ENCODE results near the gene UBE2K. TPM values are rescaled to one million over a fixed set of nuclear protein-coding genes. Genes with fewer than 3 reads are reported as not detected.

UBE2K gene
- polyA plus RNA-seq, 3 donors, result 24.2 to 66.8 (median 50.0) TPM

GRCh38 chr4:39785083-39785482 is 87.1 kb downstream of the UBE2K start:
- Histone ChIP-seq H3K9ac (ENCODE audit: insufficient read depth, low read length, poor library complexity, severe bottlenecking) (no peak overlapping the region), H3K9me3 (replicated peaks in 1 of 2; ENCODE audit: control insufficient read depth in 1 of 2, insufficient read depth in 1 of 2, low read length in 2 of 2) (no peaks in the 10 kb centered on the region), H4K20me1 (ENCODE audit: insufficient read depth, low read length) (no peaks in the 10 kb centered on the region), H3K4me3 (replicated peaks in 1 of 3; ENCODE audit: low read depth in 2 of 3, low read length in 3 of 3) (no peak overlapping the region), H2AFZ (ENCODE audit: insufficient read depth, low read depth, low read length, poor library complexity, severe bottlenecking) (no peak overlapping the region), H3K36me3 (replicated peaks in 1 of 2; ENCODE audit: control insufficient read depth in 1 of 2, insufficient read depth in 2 of 2, low read length in 2 of 2) (peaks cover 9 to 15% of the 10 kb centered on the region in 2 donors), H3K79me2 (ENCODE audit: insufficient read depth, low read length) (no peaks in the 10 kb centered on the region), H3K27me3 (ENCODE audit: control insufficient read depth in 2 of 2, insufficient read depth in 2 of 2, low read length in 2 of 2) (no peaks in the 10 kb centered on the region), H3K4me1 (ENCODE audit: control insufficient read depth in 1 of 2, insufficient read depth in 2 of 2, low read length in 2 of 2) (no peaks in the 10 kb centered on the region), H3K4me2 (replicated peaks; ENCODE audit: extremely low read depth, low read length, poor library complexity, severe bottlenecking) (no peak overlapping the region), H3K27ac (ENCODE audit: low read depth in 1 of 2, low read length in 2 of 2) (no peak overlapping the region)
- Mint-ChIP-seq H3K4me1 (no peaks in the 10 kb centered on the region), H3K27me3 (ENCODE audit: low read depth in 3 of 3) (no peaks in the 10 kb centered on the region), H3K9me3 (no peaks in the 10 kb centered on the region), H3K4me3 (no peak overlapping the region), H3K27ac (no peak overlapping the region), H3K36me3 (peaks cover 6 to 9% of the 10 kb centered on the region in 2 donors)
- no peak for DNase-seq
- WGBS (ENCODE audit: insufficient coverage), result no CpG with 5 or more reads among the region's 1 CpG
- intact Hi-C loops (cut with micrococcal nuclease), result no loop called here
- TF ChIP-seq, protein P1, sequence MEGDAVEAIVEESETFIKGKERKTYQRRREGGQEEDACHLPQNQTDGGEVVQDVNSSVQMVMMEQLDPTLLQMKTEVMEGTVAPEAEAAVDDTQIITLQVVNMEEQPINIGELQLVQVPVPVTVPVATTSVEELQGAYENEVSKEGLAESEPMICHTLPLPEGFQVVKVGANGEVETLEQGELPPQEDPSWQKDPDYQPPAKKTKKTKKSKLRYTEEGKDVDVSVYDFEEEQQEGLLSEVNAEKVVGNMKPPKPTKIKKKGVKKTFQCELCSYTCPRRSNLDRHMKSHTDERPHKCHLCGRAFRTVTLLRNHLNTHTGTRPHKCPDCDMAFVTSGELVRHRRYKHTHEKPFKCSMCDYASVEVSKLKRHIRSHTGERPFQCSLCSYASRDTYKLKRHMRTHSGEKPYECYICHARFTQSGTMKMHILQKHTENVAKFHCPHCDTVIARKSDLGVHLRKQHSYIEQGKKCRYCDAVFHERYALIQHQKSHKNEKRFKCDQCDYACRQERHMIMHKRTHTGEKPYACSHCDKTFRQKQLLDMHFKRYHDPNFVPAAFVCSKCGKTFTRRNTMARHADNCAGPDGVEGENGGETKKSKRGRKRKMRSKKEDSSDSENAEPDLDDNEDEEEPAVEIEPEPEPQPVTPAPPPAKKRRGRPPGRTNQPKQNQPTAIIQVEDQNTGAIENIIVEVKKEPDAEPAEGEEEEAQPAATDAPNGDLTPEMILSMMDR (IDR thresholded peaks at IDR 0.05), result no peak

GRCh38 chr4:39786838-39787237 is 88.9 kb downstream of the UBE2K start:
- H3K79me2 ChIP-seq (ENCODE audit: insufficient read depth, low read length), result no peaks in the 10 kb centered on the region
- no peak overlapping the region for H3K4me2 ChIP-seq (replicated peaks; ENCODE audit: extremely low read depth, low read length, poor library complexity, severe bottlenecking)
- Mint-ChIP-seq H3K36me3 (peaks cover 0 to 3% of the 10 kb centered on the region in 2 donors), H3K9me3 (no peaks in the 10 kb centered on the region), H3K27ac (no peak overlapping the region), H3K4me3 (no peak overlapping the region), H3K4me1 (no peaks in the 10 kb centered on the region), H3K27me3 (ENCODE audit: low read depth in 3 of 3) (peaks cover 0 to 2% (median 0%) of the 10 kb centered on the region in 3 donors)
- no peaks in the 10 kb centered on the region for H3K4me1 ChIP-seq (ENCODE audit: control insufficient read depth in 1 of 2, insufficient read depth in 2 of 2, low read length in 2 of 2)
- H3K36me3 ChIP-seq (replicated peaks in 1 of 2; ENCODE audit: control insufficient read depth in 1 of 2, insufficient read depth in 2 of 2, low read length in 2 of 2), result no peaks in the 10 kb centered on the region
- TF ChIP-seq, protein P1 (IDR thresholded peaks at IDR 0.05), result no peak
- no peaks in the 10 kb centered on the region for H4K20me1 ChIP-seq (ENCODE audit: insufficient read depth, low read length)
- no peak for DNase-seq
- no peaks in the 10 kb centered on the region for H3K9me3 ChIP-seq (replicated peaks in 1 of 2; ENCODE audit: control insufficient read depth in 1 of 2, insufficient read depth in 1 of 2, low read length in 2 of 2)
- no peak overlapping the region for H2AFZ ChIP-seq (ENCODE audit: insufficient read depth, low read depth, low read length, poor library complexity, severe bottlenecking)
- intact Hi-C loops (cut with micrococcal nuclease), result no loop called here
- no peak overlapping the region for H3K9ac ChIP-seq (ENCODE audit: insufficient read depth, low read length, poor library complexity, severe bottlenecking)
- H3K27me3 ChIP-seq (ENCODE audit: control insufficient read depth in 2 of 2, insufficient read depth in 2 of 2, low read length in 2 of 2), result no peaks in the 10 kb centered on the region
- 82% methylated on average over 4 of the region's 4 CpGs for WGBS (ENCODE audit: insufficient coverage)
- H3K27ac ChIP-seq (ENCODE audit: low read depth in 1 of 2, low read length in 2 of 2), result no peak overlapping the region
- H3K4me3 ChIP-seq (replicated peaks in 1 of 3; ENCODE audit: low read depth in 2 of 3, low read length in 3 of 3), result no peak overlapping the region
